ENCODE results near the gene METTL9. TPM values are rescaled to one million over a fixed set of nuclear protein-coding genes. Genes with fewer than 3 reads are reported as not detected.

METTL9 gene
- total and polyA plus RNA-seq, 2 of the 13 experiments (the other 11 are each of a cell fraction or from before 2014, with no cell fraction given) = 123 to 204 TPM

DNA sequence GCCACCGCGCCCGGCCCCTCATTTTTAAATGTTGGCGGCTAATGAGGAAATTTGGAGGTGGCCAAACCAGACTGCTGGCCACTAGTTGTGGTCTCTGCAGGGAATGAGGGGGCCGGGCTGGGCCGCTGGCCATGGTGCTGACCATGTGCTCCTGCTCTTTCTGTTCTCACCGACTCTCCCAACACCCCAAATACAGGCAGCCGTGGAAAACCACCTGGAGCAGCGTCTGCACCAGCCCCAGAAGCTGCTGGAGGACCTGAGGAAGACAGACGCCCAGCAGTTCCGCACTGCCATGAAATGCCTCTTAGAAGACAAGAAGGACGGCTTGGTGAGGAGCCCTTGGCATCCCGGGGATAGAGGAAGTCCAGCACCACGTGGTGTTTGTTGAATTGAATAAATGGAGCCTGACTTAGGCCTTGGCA, 85.7 kb downstream of the METTL9 start (continued):
- TF ChIP-seq ZBTB7A (CRISPR knock-in tag; IDR thresholded peaks at IDR 0.05) (no peak), ARNT2 (CRISPR knock-in tag; IDR thresholded peaks at IDR 0.05; ENCODE audit: low read depth) (no peak), ZNF75D (CRISPR knock-in tag; IDR thresholded peaks at IDR 0.05; ENCODE audit: borderline replicate concordance) (peak; percentile 36; the same call in 1 of the 2 replicates), CBX1 (IDR thresholded peaks at IDR 0.05; ENCODE audit: low read depth) (no peak), SP140L (CRISPR knock-in tag; IDR thresholded peaks at IDR 0.05; ENCODE audit: borderline replicate concordance) (no peak), NAIF1 (CRISPR knock-in tag; IDR thresholded peaks at IDR 0.05; ENCODE audit: borderline replicate concordance) (no peak), SNAI1 (CRISPR knock-in tag; IDR thresholded peaks at IDR 0.05; ENCODE audit: borderline replicate concordance) (no peak), KDM5B (CRISPR knock-in tag; IDR thresholded peaks at IDR 0.05; ENCODE audit: borderline replicate concordance) (peak; percentile 21; the same call in 1 of the 2 replicates), SOX5 (CRISPR knock-in tag; IDR thresholded peaks at IDR 0.05; ENCODE audit: borderline replicate concordance) (no peak), SALL2 (CRISPR knock-in tag; IDR thresholded peaks at IDR 0.05) (no peak), SKIL (CRISPR knock-in tag; IDR thresholded peaks at IDR 0.05; ENCODE audit: borderline replicate concordance) (no peak), ZNF773 (CRISPR knock-in tag; IDR thresholded peaks at IDR 0.05; ENCODE audit: borderline replicate concordance) (no peak)
- TF ChIP-seq, protein P1, sequence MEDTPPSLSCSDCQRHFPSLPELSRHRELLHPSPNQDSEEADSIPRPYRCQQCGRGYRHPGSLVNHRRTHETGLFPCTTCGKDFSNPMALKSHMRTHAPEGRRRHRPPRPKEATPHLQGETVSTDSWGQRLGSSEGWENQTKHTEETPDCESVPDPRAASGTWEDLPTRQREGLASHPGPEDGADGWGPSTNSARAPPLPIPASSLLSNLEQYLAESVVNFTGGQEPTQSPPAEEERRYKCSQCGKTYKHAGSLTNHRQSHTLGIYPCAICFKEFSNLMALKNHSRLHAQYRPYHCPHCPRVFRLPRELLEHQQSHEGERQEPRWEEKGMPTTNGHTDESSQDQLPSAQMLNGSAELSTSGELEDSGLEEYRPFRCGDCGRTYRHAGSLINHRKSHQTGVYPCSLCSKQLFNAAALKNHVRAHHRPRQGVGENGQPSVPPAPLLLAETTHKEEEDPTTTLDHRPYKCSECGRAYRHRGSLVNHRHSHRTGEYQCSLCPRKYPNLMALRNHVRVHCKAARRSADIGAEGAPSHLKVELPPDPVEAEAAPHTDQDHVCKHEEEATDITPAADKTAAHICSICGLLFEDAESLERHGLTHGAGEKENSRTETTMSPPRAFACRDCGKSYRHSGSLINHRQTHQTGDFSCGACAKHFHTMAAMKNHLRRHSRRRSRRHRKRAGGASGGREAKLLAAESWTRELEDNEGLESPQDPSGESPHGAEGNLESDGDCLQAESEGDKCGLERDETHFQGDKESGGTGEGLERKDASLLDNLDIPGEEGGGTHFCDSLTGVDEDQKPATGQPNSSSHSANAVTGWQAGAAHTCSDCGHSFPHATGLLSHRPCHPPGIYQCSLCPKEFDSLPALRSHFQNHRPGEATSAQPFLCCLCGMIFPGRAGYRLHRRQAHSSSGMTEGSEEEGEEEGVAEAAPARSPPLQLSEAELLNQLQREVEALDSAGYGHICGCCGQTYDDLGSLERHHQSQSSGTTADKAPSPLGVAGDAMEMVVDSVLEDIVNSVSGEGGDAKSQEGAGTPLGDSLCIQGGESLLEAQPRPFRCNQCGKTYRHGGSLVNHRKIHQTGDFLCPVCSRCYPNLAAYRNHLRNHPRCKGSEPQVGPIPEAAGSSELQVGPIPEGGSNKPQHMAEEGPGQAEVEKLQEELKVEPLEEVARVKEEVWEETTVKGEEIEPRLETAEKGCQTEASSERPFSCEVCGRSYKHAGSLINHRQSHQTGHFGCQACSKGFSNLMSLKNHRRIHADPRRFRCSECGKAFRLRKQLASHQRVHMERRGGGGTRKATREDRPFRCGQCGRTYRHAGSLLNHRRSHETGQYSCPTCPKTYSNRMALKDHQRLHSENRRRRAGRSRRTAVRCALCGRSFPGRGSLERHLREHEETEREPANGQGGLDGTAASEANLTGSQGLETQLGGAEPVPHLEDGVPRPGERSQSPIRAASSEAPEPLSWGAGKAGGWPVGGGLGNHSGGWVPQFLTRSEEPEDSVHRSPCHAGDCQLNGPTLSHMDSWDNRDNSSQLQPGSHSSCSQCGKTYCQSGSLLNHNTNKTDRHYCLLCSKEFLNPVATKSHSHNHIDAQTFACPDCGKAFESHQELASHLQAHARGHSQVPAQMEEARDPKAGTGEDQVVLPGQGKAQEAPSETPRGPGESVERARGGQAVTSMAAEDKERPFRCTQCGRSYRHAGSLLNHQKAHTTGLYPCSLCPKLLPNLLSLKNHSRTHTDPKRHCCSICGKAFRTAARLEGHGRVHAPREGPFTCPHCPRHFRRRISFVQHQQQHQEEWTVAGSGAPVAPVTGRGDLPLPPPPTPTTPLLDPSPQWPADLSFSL (CRISPR knock-in tag; IDR thresholded peaks at IDR 0.05) = no peak
- TF ChIP-seq, protein P2, sequence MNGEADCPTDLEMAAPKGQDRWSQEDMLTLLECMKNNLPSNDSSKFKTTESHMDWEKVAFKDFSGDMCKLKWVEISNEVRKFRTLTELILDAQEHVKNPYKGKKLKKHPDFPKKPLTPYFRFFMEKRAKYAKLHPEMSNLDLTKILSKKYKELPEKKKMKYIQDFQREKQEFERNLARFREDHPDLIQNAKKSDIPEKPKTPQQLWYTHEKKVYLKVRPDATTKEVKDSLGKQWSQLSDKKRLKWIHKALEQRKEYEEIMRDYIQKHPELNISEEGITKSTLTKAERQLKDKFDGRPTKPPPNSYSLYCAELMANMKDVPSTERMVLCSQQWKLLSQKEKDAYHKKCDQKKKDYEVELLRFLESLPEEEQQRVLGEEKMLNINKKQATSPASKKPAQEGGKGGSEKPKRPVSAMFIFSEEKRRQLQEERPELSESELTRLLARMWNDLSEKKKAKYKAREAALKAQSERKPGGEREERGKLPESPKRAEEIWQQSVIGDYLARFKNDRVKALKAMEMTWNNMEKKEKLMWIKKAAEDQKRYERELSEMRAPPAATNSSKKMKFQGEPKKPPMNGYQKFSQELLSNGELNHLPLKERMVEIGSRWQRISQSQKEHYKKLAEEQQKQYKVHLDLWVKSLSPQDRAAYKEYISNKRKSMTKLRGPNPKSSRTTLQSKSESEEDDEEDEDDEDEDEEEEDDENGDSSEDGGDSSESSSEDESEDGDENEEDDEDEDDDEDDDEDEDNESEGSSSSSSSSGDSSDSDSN (CRISPR knock-in tag; IDR thresholded peaks at IDR 0.05) = no peak

Measured in HepG2 (cell line).